DMS153 treated with DMSO at 0.1 percent for 48 hours (cell line): ENCODE data around the gene WWTR1.

Experiments
- DNase-seq: peaks from one replicate; lab custom pipeline; 2025; ENCODE audit not compliant: unreplicated experiment; lab: John Stamatoyannopoulos, UW

WWTR1 gene

DNA sequence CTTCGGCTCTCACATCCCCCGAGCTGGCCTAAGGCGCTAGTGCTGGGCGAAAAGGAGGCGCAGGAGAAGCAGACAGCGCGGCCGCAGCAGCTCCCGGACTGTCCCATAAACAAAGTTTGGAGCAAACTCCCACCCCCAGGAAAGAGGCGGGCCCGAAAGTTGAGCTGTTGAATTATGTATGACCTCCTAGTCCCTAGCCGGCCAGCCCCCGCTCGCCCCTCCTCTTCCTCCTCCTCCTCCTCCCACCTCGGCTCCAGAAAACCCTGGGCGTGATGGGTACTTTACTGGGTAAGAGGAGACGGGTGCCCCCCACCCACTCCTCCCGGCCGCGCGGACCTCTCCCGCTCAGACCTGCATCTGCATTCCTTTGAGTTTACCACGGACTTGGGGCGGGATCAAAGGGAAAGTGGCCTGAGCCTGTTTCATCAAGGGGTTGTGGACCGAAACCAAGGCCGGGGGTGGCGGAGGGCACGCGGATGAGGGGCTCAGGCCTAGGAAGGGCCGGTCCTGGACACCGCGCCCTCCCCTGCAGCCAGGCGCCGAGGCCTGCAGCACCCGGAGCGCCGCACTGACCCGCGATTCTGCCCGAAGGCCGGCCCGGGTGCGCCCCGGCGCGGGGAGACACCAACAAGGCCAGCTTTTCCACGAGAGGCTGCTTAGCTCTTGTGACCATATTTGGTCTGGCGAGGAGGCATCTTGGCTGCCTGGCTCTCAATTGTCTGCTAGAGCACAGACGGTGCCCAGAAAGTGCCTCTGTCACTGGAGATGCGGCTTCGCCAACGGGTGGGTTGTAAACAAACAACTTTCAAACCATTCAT, at the start of gene WWTR1:
Gene WWTR1 (minus strand): TSS at position 100 of the 818 bp plus-strand sequence. CDS start 719 bp downstream, outside the sequence.
- peak; percentile 25 for DNase-seq

DNA sequence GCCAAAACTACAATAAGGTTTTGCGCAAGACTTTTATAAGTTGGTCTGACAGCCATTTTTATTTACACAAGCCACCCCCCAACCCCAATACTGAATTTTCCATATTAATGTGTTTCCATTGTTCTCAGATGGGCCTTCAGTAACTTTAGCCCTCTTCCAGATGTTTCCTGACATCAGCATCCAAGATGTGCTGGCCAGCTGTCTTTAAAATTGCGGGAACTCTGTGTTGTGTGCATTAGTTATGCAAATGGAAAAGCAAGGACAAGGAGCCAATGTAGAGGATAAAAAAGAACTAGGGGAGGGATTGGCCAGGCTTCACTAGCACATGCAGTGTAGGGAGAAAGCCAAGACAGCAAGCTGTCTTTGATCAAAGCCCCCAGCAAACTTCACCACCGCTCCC, 49.1 kb upstream of the WWTR1 start:
- no peak for DNase-seq

DNA sequence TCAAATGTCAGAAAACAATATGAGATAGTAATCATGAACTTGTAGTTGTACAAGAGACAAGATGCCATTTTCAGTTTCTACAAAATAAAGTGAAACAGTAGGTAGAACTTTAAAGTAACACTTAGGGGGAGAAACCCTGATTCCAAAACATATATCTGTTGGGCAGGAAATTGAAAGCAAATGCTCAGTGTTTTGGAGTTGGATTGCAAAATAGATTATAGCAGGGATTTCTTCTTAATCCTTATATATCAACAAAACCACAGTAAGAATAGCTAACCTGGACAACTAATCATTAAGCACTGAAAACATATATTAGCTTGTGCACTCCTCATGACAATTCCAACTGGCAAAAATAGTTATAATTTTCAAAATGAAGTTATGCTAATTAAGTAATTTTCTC, 47.6 kb upstream of the WWTR1 start:
- DNase-seq = no peak

DNA sequence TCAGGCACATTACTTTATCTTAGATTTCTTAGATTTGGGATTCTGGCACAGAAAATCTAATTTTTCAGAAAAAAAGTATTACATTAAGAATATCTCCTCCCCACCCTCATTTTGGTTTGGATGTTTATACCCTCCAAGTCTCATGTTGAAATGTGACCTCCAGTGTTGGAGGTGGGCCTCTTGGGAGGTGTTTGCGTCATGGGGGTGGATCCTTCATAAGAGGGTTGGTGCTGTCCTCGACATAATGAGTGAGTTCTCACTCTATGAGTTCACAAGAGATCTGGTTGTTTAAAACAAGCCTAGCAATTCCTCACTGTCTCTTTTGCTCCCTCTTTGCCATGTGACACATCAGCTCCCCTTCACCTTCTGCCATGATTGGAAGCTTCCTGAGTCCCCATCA, 45.6 kb upstream of the WWTR1 start:
- no peak for DNase-seq

DNA sequence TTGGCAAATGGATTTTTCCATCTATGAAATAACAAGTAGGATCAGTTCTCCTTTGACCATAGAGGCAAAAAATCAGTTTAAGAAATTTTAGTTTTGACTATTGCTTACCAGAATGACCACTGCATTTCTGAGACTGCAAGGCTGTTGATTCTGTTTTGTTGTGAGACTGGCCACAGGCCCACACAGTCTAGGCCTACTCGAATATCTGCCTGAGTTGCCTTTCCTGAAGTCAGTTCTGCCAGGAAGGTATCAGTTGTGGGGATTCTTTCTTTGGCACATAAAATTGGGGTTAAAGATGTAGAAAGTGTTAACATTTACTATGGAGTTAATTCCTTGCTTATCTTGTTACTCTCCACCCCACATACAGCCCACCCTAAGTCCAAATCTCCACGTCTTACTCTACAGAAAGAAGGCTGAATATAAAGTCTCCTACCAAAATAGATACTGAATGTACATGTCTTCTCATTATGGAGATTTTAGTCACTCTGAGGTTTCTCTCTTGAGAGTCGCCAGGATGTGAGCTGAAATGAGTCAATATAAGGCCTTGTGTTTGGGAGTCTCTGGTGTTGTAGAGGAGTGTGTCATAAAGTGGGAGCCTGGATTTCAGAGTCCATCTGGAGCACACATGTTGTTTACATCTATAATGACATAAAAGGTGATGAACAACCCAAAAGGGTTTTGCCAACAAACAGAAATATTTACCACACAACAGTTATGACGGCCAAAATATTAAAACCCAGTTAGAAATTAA, 45.0 kb upstream of the WWTR1 start:
- no peak for DNase-seq

DNA sequence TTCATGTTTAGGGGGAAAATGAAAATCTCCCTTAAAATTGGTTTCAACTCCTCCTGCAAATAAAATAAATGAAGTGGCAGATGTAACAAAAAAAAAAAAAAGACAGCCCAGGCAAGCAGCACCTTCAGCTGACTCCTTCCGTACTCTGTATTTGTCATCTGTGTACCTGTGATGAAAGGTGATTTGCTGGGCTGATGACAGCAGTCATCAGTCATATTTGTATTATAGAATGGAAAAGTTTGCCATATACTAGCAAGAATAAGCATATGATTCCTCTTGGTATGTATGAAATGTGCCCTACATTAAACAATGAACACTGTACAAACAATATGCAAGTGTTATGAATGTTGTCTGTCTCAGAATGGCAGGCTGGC, 44.1 kb upstream of the WWTR1 start:
- no peak for DNase-seq

DNA sequence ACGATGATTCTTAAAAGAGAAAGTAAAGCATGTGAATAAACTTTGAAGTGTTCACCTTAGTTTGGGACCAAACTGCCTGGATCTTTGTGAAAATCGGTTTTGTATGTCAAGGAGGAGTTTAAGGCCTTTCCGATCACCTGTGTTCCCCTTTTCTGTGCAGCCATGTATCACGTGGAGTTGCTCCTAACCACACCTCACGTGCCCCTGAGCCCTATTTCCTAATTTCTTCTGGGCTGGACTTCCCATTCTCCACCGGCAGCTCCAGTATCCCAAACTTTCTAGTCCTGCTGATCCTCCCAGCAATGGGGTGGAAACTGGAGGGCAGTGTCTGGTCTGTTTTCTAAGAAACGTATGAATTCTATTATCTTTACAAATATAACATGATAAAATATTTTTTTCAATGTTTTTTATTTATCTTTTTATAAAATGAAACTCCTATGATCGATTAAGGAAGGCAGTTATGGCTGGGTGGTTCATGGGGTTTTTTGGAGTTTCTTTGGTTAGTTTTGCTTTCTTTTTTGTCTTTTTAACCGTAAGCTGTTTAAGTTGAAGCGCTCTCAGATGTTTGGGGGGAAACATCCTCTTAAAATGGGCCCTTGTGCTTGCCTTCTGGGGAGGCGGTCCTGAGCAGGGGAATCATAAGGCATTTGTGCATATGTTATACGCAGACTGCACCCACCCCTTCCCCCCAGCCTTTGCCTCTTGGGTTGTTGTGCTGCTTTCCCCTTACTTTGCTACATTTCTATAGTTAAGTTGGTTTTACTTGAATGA, 43.6 kb upstream of the WWTR1 start:
- no peak for DNase-seq

DNA sequence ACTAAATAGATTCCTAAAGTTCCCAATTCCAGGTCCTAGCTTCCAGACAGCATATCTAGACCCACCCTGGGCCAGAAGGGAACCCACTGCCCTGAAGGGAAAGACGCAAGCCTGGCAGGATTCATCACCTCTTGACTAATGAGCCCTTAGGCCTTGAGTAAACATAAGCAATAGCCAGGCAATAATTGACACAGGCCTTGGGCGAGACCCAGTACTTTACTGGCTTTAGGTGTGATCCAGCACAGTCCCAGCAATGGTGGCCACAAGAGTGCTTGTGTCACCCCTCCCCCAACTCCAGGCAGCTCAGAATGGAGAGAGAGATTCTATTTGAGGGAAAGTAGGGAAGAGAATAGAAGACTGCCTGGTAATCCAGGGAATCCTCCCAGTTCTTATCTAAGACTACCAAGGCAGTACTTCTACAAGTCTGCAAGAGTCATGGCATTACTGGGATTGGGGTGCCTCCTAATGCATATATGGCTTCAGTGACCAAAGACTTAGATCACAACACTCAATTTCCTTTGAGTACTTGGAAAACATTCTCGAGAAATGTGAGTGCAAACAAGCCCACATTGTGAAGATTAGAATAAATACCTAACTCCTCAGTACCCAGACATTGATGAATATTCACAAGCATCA, 30.4 kb upstream of the WWTR1 start:
- DNase-seq = no peak

DNA sequence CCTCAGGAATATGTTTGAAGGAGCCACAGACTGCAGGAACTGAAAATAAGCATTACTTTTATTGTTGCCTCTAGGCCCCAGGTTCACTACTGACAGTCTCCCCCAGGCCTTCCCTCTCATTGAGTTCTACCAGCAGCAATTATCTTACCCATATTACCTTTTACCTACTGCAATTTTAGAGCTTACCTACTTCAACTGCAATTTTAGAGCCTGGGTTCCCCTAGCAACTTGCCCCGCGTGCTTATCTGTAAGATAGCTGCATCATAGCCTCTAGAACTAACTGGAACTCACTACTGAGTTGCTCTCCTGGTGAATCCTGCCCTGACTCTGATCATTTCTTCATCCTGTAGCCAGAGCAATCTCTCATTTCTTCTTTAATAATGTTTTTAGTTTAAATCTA, 29.2 kb upstream of the WWTR1 start:
- DNase-seq = no peak

DNA sequence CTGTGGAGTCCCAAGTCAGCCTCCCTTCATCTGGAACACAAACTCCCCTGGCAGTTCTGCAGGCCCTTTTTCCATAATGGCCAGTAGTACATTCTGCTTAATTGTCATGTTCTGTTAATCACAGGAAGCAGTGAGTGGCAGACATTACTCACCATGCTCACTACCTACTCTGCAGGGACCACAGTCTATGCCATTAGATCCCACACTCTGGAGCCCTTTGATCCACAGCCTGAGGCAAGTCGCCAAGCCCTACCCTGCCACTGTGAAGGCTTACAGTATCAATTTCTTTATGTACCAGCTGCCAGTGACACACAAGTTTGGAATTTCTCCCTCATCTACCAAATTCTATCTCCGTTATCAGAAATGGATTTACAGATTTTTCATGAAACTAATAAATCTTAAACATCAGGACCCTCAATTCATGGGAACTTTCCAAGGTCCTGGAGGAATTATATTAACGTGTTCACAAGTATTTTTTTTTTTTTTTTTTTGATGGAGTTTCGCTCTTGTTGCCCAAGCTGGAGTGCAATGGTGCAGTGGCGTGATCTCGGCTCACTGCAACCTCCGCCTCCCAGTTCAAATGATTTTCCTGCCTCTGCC, 20.6 kb upstream of the WWTR1 start:
- no peak for DNase-seq

DNA sequence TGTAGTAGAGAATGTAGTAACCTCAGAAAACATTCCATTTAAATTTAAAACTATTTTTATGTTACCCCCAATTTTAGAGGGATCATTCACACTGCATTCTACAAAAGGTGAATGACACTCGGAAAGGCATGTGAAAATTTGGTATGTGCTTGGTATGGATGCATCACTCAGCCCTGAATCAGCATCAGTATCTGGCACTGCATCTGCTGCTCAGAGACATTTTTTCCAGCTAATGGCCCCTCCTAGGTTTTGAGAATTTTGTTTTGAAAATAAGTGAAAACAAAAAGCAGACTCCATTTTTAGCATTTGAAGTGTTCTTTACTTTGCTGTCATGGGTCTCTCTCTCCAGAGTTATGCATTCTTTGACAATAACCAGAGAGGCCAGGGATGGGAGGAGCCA, 15.6 kb upstream of the WWTR1 start:
- no peak for DNase-seq

DNA sequence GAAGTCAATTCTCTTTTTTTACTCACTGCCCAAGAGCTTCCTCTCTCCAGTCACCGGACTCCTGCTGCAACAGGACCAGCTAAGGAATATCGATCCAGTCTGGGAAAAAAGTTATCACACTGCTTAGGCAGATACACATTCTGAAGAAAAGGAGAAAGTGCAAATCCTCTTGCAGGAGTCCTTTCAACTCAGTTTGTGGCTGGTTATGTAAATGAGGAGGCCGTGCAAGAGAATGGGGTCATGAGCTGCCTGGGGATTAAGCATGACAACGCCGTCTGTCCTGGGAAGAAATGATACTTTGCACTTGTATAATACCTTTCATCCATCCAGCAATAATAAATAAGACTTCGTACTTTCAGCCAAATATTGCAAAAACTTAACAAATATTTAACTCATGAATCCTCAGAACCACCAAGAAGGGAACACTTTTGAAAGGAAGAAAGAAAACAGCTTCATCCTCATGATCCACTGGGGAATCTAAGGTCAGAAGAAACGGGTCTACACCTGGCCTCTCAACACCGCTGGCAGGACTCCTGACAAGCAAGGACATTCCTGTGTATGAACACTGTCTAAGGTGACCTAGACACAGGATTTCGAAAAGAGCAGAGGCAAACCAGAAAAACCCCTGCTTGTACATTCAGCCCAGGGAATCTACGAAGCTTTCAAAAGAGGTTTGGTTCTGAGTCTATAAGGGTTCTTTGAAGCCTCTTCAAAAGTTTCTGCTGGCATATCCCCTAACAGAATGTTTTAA, 13.1 kb upstream of the WWTR1 start:
- no peak for DNase-seq

DNA sequence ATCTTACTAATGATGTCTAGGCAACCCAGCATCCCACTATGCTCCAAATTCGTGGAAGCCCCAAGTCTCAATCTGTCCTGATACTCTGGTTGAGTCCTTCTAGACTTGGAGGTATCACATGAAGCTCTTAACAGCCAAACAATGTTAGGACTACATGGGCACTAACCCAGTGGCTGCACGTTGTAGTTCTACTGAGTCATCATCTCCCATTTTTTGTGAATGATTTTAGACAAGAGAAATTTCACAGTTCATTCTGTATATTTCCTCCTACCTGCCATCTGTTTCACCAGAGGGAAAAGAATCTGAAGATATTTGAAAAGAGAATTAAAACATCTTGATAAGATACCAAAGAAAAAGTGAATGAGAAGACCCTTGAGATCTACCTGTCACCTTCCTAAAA, 9.8 kb upstream of the WWTR1 start:
- no peak for DNase-seq

DNA sequence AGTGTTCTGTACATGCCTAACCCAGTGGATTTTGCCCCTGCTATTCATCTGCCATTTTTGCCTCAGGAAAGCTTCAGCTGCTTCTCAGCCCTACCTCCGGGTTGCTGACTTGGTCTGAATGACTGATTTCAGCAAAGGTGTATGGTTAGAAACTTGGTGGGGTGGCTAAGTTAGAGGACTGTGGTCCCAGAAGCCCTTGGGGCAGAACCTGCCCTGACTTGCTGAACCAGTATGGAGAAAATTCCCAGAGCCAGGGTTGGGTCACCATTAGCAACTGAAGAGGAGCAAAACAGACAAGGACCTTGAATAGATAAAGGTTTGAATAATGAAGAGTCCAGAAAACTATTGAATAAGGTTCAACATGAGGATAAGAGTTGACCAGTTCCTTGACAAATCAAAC, 6.1 kb upstream of the WWTR1 start:
- DNase-seq = no peak

DNA sequence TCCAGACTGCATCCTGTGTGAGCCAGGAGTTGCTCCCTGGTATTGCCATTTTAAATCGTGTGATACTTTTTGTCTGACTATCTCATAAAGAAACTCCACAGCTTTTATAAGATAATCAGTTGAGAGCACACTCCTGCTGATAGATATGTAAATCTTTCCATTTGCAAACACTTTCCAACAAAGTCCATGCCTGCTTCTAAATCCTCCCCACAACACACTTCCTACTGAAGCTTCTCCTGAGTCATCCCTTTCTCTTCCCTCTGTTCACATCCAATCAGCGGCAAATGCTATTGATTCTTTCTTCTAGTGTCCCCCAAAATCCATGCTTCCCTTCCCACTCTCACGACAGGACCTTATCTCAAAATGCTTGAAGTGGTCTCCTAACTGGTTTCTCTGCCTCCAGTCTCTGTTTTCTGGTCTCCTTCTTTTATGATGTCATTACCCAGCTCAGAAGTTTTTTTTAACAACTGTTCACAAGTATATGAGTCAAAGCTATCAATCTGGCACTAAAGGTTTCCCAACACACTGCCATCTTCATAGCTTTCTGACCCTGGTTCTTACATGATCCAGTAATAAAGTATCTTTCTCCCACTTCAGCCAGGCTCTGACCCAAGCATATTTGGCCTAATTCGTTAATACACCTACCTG, 4.5 kb upstream of the WWTR1 start:
- no peak for DNase-seq

DNA sequence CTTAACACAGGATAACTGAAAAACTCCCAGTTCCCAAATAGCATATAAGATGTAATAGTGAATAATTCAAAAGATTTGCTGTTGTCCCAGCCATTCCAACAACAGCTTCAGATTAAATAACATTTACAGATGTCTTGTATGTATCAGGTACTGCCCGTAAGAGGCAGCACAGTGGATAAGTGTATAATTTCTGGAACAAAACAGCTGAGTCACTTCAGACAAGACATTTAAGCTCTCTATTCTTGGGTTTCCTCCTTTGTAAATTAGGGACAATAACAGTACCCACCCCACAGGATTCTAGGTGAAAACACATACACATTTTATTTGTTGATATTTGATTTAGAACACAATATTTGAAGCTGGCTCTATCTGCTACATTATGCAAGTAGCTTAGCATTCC, 2.6 kb upstream of the WWTR1 start:
- DNase-seq = no peak

DNA sequence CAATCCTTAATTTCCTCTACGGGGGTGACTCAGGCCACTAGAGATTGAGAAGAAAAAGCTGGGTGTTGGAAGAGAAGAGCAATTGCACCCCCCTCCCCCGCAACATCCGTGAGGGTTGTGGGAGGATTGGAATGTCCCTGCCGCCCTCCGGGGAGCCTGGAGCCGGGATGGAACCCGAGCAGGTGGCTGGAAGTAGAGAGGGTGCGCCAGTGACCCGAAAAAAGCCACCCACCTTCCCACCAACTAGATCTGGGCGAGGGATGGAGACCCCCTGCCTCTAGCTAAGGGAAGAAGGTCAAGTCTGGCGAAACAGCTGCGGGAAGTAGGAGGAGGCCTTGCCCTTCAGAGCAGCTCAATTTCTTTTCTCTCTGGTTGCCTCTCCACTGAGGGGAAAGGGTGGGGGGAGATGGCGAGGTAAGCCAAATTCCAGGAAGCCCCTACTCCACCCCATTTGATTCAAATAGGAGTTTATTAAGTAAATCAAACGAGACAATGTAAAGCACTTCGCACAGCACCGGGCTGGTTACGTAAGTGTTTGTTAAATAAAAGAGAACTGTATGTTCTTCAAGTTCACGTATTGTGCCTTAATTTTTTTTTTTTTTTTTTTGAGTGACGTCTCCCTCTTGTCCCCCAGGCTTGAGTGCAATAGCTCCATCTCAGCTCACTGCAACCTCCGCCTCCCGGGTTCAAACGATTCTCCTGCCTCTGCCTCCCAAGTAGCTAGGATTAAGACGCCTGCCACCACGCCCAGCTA, 1.1 kb upstream of the WWTR1 start:
- DNase-seq = no peak

DNA sequence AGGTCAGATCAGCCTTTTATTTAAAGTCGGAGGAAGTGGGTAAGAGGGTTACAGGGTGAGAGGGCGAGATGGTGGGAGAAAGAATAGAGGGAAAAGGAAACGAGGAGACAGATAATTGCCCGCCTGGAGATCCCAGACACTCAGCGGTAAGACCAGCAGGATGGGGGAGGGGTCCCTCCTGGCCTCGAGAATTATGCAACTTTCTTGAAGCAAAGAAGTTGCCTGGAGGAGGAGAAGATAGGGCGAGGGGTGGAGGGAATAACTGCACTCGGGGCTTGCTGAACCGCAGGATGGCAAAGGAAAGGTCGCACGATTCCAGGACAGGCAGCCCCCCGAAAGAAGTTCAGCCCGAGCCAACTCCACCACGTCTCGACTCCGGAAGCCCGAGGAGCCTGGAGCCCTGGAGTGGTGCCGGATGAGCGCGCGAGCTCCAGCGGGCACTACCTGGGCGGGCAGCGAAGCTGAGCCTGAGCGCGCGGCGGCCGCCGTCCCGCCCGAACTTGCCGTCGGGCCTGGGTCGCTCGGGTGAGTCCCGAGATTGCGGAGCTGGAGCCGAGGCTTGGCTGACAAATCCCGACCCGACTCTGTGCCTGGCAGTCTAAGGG, 402 bp downstream of the WWTR1 start:
- DNase-seq = no peak
